Fibroblast of villous mesenchyme (primary cell): ENCODE data around the gene TMEM178A. TPM values are rescaled to one million over a fixed set of nuclear protein-coding genes. Genes with fewer than 3 reads are reported as not detected.

ENCODE experiments used
- DNase-seq: peaks from one replicate; pipeline ENCODE4 v3.0.0-alpha.2; 2010; ENCODE audit warnings: low read depth
- H3K4me3 ChIP-seq: 2 replicates; pipeline ENCODE4 v1.5.1; 2011; ENCODE audit warnings: low read depth, mild to moderate bottlenecking, low read length
- CTCF ChIP-seq: IDR thresholded peaks from 2 replicates; pipeline ENCODE4 v1.5.1; 2012; ENCODE audit warnings: low read depth, mild to moderate bottlenecking, low read length; ENCODE audit not compliant: insufficient read depth
- total RNA-seq: library from RNA; depleted of rRNA; stranded (reverse); fragments of >200 nt; gene quantifications from 2 replicates; pipeline ENCODE4 v1.2.3, GENCODE V29; 2012

The TMEM178A gene
- total RNA-seq: 0.43 and 1.3 TPM in 2 replicates

- peak within 1 kb of the TSS; percentile 48 for H3K4me3 ChIP-seq
- DNase-seq: peak; percentile 4
- TF ChIP-seq CTCF: no peak
Observed at GRCh38 chr2:39665811-39666490, at the start of gene TMEM178A. Gene TMEM178A (plus strand): TSS chr2:39665917. CDS start chr2:39665975, 58 bp downstream.

- H3K4me3 ChIP-seq: no peak overlapping the region
- DNase-seq: no peak
- TF ChIP-seq CTCF: no peak
Observed at GRCh38 chr2:39618236-39618635, 47.5 kb upstream of the TMEM178A start.

- no peak overlapping the region for H3K4me3 ChIP-seq
- TF ChIP-seq CTCF: no peak
- no peak for DNase-seq
Observed at GRCh38 chr2:39618736-39619135, 47.0 kb upstream of the TMEM178A start.

GRCh38 chr2:39620067-39620466, 45.6 kb upstream of the TMEM178A start:
- no peak overlapping the region for H3K4me3 ChIP-seq
- no peak for TF ChIP-seq CTCF
- DNase-seq: peak; percentile 97

- H3K4me3 ChIP-seq: no peak overlapping the region
- TF ChIP-seq CTCF: no peak
- no peak for DNase-seq
Observed at GRCh38 chr2:39621596-39621995, 44.1 kb upstream of the TMEM178A start.

- DNase-seq: no peak
- no peak overlapping the region for H3K4me3 ChIP-seq
- no peak for TF ChIP-seq CTCF
Observed at GRCh38 chr2:39622860-39623259, 42.9 kb upstream of the TMEM178A start.

- no peak overlapping the region for H3K4me3 ChIP-seq
- DNase-seq: no peak
- TF ChIP-seq CTCF: no peak
Observed at GRCh38 chr2:39623917-39624316, 41.8 kb upstream of the TMEM178A start.
